Heart left ventricle (tissue), 16 donors: ENCODE data around the gene PDE1A. TPM values are rescaled to one million over a fixed set of nuclear protein-coding genes. Genes with fewer than 3 reads are reported as not detected.

Source experiments
- ATAC-seq, 4 donors: fragments of 200-7000 bp; cut with Tn5 transposase; one replicate each; pipeline ENCODE4 v1.9.1; 2020 to 2022; ENCODE audit warnings: moderate library complexity in 4 of 4, mild to moderate bottlenecking in 3 of 4, moderate number of reproducible peaks in 1 of 4
- DNase-seq, 5 donors: peaks; one replicate each; pipeline ENCODE4 v3.0.0-alpha.2; 2020
- H3K27ac ChIP-seq, 12 donors: fragments of 200-600 bp; sonication (generic) in 4 of 12; one replicate each; pipeline versions ENCODE4 v1.5.0 to v1.8.0; 2016 to 2022; ENCODE audit warnings: mild to moderate bottlenecking in 2 of 12
- H3K27me3 ChIP-seq, 9 donors: fragments of 200-600 bp; sonication (generic) in 2 of 9; one replicate each; pipeline versions ENCODE4 v1.5.1 to v1.8.0; 2016 to 2022; ENCODE audit warnings: mild to moderate bottlenecking in 3 of 9
- H3K36me3 ChIP-seq, 9 donors: fragments of 200-600 bp; sonication (generic) in 2 of 9; one replicate each; pipeline versions ENCODE4 v1.5.0 to v1.8.0; 2018 to 2022; ENCODE audit warnings: mild to moderate bottlenecking in 2 of 9
- H3K4me1 ChIP-seq, 12 donors: fragments of 200-600 bp; sonication (generic) in 4 of 12; one replicate each; pipeline versions ENCODE4 v1.5.0 to v1.8.0; 2016 to 2022; ENCODE audit warnings: mild to moderate bottlenecking in 3 of 12
- H3K4me3 ChIP-seq, 12 donors: fragments of 200-600 bp; sonication (generic) in 4 of 12; one replicate each; pipeline versions ENCODE4 v1.5.0 to v1.8.0; 2017 to 2022; ENCODE audit warnings: mild to moderate bottlenecking in 9 of 12, moderate library complexity in 4 of 12
- H3K9me3 ChIP-seq, 12 donors: fragments of 200-600 bp; sonication (generic) in 4 of 12; one replicate each; pipeline versions ENCODE4 v1.5.0 to v1.8.0; 2016 to 2022; ENCODE audit warnings: mild to moderate bottlenecking in 1 of 12
- POLR2A ChIP-seq, 2 donors: fragments of 450-650 bp; IDR thresholded peaks; one replicate each; pipeline ENCODE4 v1.6.1; 2017; ENCODE audit warnings: antibody characterized with exemption in 2 of 2, mild to moderate bottlenecking in 2 of 2, moderate library complexity in 2 of 2
- WGBS, 4 donors: extraction: QIAGEN DNeasy Blood & Tissue Kit in 2 of 4; methylation state at CpG; one replicate each; pipeline versions ENCODE4 v1.1.5 to v1.1.7; 2013 to 2018; 5-methylcytosine and 5-hydroxymethylcytosine counted together
- intact Hi-C, 10 donors: fragments of 100-400 bp; cut with DNase I; formaldehyde crosslinking; loops; one replicate each; pipeline versions ENCODE4 v1.11.1 to v1.14.2; 2022
- polyA plus RNA-seq, 2 donors: library from polyadenylated mRNA; stranded (reverse); fragments of 200-250 nt; gene quantifications; one replicate each; pipeline ENCODE4 v1.2.3, GENCODE V29; 2013
- total RNA-seq, 9 donors: library from RNA; depleted of rRNA in 2 of 9; stranded (reverse); fragments of >200 nt in 2 of 9; fragmentation: NEBNext Ultra II Directional in 3 of 9; extraction: Animal tissue kit (Norgen Biotek cat#: 25700) in 3 of 9; gene quantifications; one replicate each; pipeline versions ENCODE4 v1.1.0 to v1.2.4, GENCODE V29; 2016 to 2023
- TF ChIP-seq, protein P1 (sequence below), 12 donors: fragments of 200-600 bp; sonication (generic) in 4 of 12; IDR thresholded peaks; one replicate each; pipeline versions ENCODE4 v1.5.0 to v1.8.0; 2018 to 2022; ENCODE audit warnings: antibody characterized with exemption in 12 of 12, mild to moderate bottlenecking in 5 of 12
- donor health status: ischemic (EF 13 %, LVEDD 7.1; RV severe dilation, severe dysfunction).
- donor health status: healthy with polysubstance abuse.
- donor health status: DM: no; HTN: yes; CAD: no.
- donor health status: DM: no; HTN: no; CAD: no.
- donor health status: ischemic (EF 25% LVEDD 6.9; RV normal size, moderate dysfunction).
- donor health status: ischemic (EF 25% LVEDD 5.7; RV mildly dilated, moderate dysfunction).
- donor health status: healthy.
- donor health status: DM: yes; HTN: yes; CAD: no.
- donor health status: ischemic (EF 35%, LVEDD 5.7; RV mildly dilated, moderate dysfunction).
- donor health status: nonischemic (EF 11% LVEDD 7.7; RV severe dilation, severe dysfunction).
- donor health status: DM: yes; HTN: yes; CAD: no.
- donor health status: PGD.
- donor health status: ischemic (EF 29% LVEDD 5.4; RV normal size, mild dysfunction).
- donor health status: nonischemic (EF 23%, LVEDD 6.1; RV moderate dilation, normal function).

Gene PDE1A
- total and polyA plus RNA-seq, 11 donors, result 2.5 to 25.5 (median 5.5) TPM

DNA sequence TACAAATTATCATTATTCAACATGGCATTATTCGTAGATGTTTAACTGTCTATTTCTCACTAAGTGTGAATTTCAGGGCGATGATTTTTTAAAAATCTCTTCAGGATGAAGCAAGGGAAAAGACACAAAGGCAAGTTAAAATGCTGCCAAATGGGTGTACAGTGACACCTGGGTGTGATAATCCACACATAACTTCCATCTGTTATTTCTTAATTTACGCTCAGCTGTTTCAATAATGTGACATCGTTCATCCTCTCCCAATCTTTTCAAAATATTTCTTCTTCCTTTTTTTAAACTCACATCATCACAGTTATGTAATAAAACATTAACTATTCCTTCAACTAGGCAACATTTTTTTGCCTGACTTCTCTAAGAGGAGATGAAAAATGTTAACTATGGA is 10.6 kb downstream of the PDE1A start:
- no peak for ATAC-seq
- 72 to 85% (median 79%) methylated on average over 4 of the region's 4 CpGs for WGBS, 4 donors
- intact Hi-C loops, result loop anchor here in 1 of 10 donors (5.0 kb wide), 1 partner anchor 44 kb away; no protein-coding TSS in a partner anchor
- Histone ChIP-seq H3K4me1 (peaks cover 0 to 21% (median 0%) of the 10 kb centered on the region in 12 donors), H3K9me3 (no peaks in the 10 kb centered on the region), H3K36me3 (no peaks in the 10 kb centered on the region), H3K27me3 (no peaks in the 10 kb centered on the region), H3K4me3 (no peak overlapping the region), H3K27ac (peak overlapping the region in 2 of 12 donors; percentile 27 to 39)
- DNase-seq, result no peak
- no peak for TF ChIP-seq POLR2A (IDR thresholded peaks at IDR 0.05)
- TF ChIP-seq, protein P1, sequence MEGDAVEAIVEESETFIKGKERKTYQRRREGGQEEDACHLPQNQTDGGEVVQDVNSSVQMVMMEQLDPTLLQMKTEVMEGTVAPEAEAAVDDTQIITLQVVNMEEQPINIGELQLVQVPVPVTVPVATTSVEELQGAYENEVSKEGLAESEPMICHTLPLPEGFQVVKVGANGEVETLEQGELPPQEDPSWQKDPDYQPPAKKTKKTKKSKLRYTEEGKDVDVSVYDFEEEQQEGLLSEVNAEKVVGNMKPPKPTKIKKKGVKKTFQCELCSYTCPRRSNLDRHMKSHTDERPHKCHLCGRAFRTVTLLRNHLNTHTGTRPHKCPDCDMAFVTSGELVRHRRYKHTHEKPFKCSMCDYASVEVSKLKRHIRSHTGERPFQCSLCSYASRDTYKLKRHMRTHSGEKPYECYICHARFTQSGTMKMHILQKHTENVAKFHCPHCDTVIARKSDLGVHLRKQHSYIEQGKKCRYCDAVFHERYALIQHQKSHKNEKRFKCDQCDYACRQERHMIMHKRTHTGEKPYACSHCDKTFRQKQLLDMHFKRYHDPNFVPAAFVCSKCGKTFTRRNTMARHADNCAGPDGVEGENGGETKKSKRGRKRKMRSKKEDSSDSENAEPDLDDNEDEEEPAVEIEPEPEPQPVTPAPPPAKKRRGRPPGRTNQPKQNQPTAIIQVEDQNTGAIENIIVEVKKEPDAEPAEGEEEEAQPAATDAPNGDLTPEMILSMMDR (IDR thresholded peaks at IDR 0.05), result no peak

DNA sequence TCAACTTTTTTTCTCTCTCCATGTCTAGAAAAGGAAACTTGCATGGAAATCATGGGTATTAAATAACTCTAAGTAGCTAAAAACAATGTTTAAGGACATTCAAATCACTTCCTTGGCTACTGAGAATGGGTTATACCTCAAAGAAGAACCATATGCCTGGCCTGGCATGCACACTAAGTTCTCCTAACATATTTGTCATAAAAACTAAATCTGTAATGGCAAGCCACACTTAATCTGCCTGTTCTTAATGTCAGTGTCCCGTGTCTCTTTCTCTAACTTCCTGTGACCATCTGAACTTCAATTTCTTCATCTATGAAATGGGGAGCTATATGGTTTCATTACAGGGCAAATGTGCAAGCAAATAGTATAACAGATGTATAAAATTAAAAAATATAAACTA is 11.1 kb downstream of the PDE1A start:
- Histone ChIP-seq H3K9me3 (no peaks in the 10 kb centered on the region), H3K4me1 (peaks cover 0 to 21% (median 0%) of the 10 kb centered on the region in 12 donors), H3K4me3 (no peak overlapping the region), H3K27ac (peak overlapping the region in 1 of 12 donors; percentile 39), H3K36me3 (no peaks in the 10 kb centered on the region), H3K27me3 (no peaks in the 10 kb centered on the region)
- intact Hi-C loops, result loop anchor here in 1 of 10 donors (5.0 kb wide), 1 partner anchor 43 kb away; no protein-coding TSS in a partner anchor
- WGBS, 4 donors, result 53 to 73% (median 55%) methylated on average over 1 of the region's 1 CpG
- TF ChIP-seq, protein P1 (IDR thresholded peaks at IDR 0.05), result no peak
- no peak for TF ChIP-seq POLR2A (IDR thresholded peaks at IDR 0.05)
- DNase-seq (no peak), ATAC-seq (no peak)

- Histone ChIP-seq H3K4me1 (peaks cover 0 to 21% (median 0%) of the 10 kb centered on the region in 12 donors), H3K9me3 (no peaks in the 10 kb centered on the region), H3K4me3 (no peak overlapping the region), H3K36me3 (no peaks in the 10 kb centered on the region), H3K27ac (no peak overlapping the region), H3K27me3 (no peaks in the 10 kb centered on the region)
- intact Hi-C loops, result no loop called here
- no peak for TF ChIP-seq POLR2A (IDR thresholded peaks at IDR 0.05)
- TF ChIP-seq, protein P1 (IDR thresholded peaks at IDR 0.05), result no peak
- ATAC-seq (no peak), DNase-seq (no peak)
- 82 to 88% (median 87%) methylated on average over 3 of the region's 3 CpGs for WGBS, 4 donors
Observed at GRCh38 chr2:182412858-182413257, 14.0 kb downstream of the PDE1A start.

DNA sequence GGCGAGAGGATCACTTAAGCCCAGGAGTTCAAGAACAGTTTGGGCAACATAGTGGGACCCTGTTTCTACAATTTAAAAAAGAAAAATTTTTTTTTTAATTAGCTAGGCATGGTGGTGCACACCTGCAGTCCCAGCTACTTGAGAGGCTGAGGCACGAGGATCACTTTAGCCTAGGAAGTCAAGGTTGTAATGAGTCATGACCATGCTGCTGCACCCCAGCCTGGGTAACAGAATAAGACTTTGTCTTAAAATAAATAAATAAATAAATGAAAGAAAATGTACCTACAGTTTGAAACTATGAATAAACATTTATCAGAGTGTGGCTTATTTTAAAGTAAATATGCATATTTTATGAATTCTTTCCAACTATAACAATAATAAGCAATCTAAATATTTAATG is 16.7 kb downstream of the PDE1A start:
- Histone ChIP-seq H3K36me3 (no peaks in the 10 kb centered on the region), H3K27me3 (no peaks in the 10 kb centered on the region), H3K27ac (no peak overlapping the region), H3K4me1 (peaks cover 0 to 25% (median 1%) of the 10 kb centered on the region in 12 donors), H3K4me3 (no peak overlapping the region), H3K9me3 (no peaks in the 10 kb centered on the region)
- ATAC-seq, result no peak
- no peak for DNase-seq
- TF ChIP-seq POLR2A (IDR thresholded peaks at IDR 0.05), result no peak
- TF ChIP-seq, protein P1 (IDR thresholded peaks at IDR 0.05), result no peak
- intact Hi-C loops, result no loop called here
- WGBS, 4 donors, result 86 to 93% (median 89%) methylated on average over 2 of the region's 2 CpGs
